Loucy (cell line): ENCODE data around the gene ZSCAN4.

Experiments used
- H2AFZ ChIP-seq: fragments of 200-600 bp; sonication (generic); 2 replicates; pipeline ENCODE4 v1.6.0; 2016; ENCODE audit warnings: antibody characterized with exemption, mild to moderate bottlenecking, low read length, moderate library complexity
- H3F3A ChIP-seq: fragments of 200-600 bp; 2 replicates; pipeline ENCODE4 v1.6.0; 2016; ENCODE audit warnings: antibody characterized with exemption, low read depth, mild to moderate bottlenecking
- H3K27me3 ChIP-seq: fragments of 200-600 bp; sonication (generic); 2 replicates; pipeline ENCODE4 v1.6.1; 2014; ENCODE audit warnings: low read length, mild to moderate bottlenecking; ENCODE audit not compliant: insufficient read depth, poor library complexity, severe bottlenecking
- H3K36me3 ChIP-seq: fragments of 200-600 bp; sonication (generic); 2 replicates; pipeline ENCODE4 v1.6.1; 2016; ENCODE audit warnings: low read length; ENCODE audit not compliant: insufficient read depth
- H3K4me1 ChIP-seq: fragments of 200-600 bp; sonication (generic); 2 replicates; pipeline ENCODE4 v1.5.1; 2014; ENCODE audit warnings: low read length, mild to moderate bottlenecking; ENCODE audit not compliant: insufficient read depth, poor library complexity, severe bottlenecking
- H3K4me2 ChIP-seq: fragments of 200-600 bp; sonication (generic); 2 replicates; pipeline ENCODE4 v1.6.0; 2014; ENCODE audit warnings: antibody characterized with exemption, low read length, low read depth, mild to moderate bottlenecking; ENCODE audit not compliant: poor library complexity, severe bottlenecking
- H3K4me3 ChIP-seq: fragments of 200-600 bp; sonication (generic); 2 replicates; pipeline ENCODE4 v1.5.1; 2014; ENCODE audit warnings: low read length, mild to moderate bottlenecking, mixed read lengths; ENCODE audit not compliant: poor library complexity, severe bottlenecking
- H3K79me2 ChIP-seq: fragments of 200-600 bp; sonication (generic); 2 replicates; pipeline ENCODE4 v1.6.1; 2014; ENCODE audit warnings: low read length; ENCODE audit not compliant: insufficient read depth
- H3K9ac ChIP-seq: fragments of 200-600 bp; sonication (generic); 2 replicates; pipeline ENCODE4 v1.6.0; 2014; ENCODE audit warnings: mild to moderate bottlenecking, low read depth, low read length, moderate library complexity; ENCODE audit not compliant: poor library complexity, severe bottlenecking
- H3K9me2 ChIP-seq: fragments of 200-600 bp; sonication (generic); replicated peaks from 2 replicates; pipeline ENCODE4 v1.6.1; 2016; ENCODE audit warnings: low read depth, low read length, mixed read lengths
- H3K9me3 ChIP-seq: fragments of 200-600 bp; sonication (generic); 2 replicates; pipeline ENCODE4 v1.6.1; 2014; ENCODE audit warnings: mild to moderate bottlenecking, antibody characterized with exemption, low read length, low read depth; ENCODE audit not compliant: insufficient read depth
- H4K20me1 ChIP-seq: fragments of 200-600 bp; sonication (generic); 2 replicates; pipeline ENCODE4 v1.6.0; 2014; ENCODE audit warnings: antibody characterized with exemption, low read length, mild to moderate bottlenecking; ENCODE audit not compliant: insufficient read depth, poor library complexity, severe bottlenecking
- EZH2phosphoT487 ChIP-seq: fragments of 200-600 bp; IDR thresholded peaks from 2 replicates; pipeline ENCODE4 v1.6.1; 2018; ENCODE audit warnings: antibody characterized with exemption, mild to moderate bottlenecking, moderate library complexity, borderline replicate concordance
- TF ChIP-seq, protein P1 (sequence below): fragments of 200-600 bp; sonication (generic); conservative IDR thresholded peaks from 2 replicates; pipeline ENCODE4 v1.5.1; 2014; ENCODE audit warnings: mild to moderate bottlenecking, antibody characterized with exemption, low read length

ZSCAN4 gene

DNA sequence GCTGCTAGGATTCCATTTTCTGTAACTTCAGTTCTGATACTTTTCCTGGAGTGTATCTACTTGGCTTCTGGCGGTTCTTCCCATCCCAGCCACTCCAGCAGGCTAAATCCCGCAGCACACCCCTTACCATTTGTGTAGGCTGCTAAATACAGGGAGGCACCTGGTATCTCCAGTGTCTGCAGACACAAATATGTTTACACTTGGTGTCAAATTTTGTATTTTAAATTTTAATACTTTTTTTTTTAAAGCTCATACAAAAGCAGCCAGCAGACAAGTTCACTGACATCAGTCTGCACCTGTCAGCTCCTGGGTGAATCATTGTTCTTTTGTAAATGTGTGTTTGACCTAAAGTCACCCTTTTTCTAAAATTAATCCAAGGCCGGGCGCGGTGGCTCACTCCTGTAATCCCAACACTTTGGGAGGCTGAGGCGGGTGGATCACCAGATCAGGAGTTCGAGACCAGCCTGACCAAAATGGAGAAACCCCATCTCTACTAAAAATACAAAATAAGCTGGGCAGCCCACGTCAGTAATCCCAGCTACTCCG, 3.4 kb upstream of the ZSCAN4 start:
- no peaks in the 10 kb centered on the region for H3K27me3 ChIP-seq
- H2AFZ ChIP-seq, result no peak overlapping the region
- no peaks in the 10 kb centered on the region; the same call in 1 of the 2 replicates for H3K9me3 ChIP-seq
- H3K4me2 ChIP-seq, result no peak overlapping the region
- TF ChIP-seq, protein P1, sequence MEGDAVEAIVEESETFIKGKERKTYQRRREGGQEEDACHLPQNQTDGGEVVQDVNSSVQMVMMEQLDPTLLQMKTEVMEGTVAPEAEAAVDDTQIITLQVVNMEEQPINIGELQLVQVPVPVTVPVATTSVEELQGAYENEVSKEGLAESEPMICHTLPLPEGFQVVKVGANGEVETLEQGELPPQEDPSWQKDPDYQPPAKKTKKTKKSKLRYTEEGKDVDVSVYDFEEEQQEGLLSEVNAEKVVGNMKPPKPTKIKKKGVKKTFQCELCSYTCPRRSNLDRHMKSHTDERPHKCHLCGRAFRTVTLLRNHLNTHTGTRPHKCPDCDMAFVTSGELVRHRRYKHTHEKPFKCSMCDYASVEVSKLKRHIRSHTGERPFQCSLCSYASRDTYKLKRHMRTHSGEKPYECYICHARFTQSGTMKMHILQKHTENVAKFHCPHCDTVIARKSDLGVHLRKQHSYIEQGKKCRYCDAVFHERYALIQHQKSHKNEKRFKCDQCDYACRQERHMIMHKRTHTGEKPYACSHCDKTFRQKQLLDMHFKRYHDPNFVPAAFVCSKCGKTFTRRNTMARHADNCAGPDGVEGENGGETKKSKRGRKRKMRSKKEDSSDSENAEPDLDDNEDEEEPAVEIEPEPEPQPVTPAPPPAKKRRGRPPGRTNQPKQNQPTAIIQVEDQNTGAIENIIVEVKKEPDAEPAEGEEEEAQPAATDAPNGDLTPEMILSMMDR, result no peak
- no peak for TF ChIP-seq EZH2phosphoT487
- H3K9ac ChIP-seq, result no peak overlapping the region
- H3K4me3 ChIP-seq, result no peak overlapping the region
- H3K79me2 ChIP-seq, result no peaks in the 10 kb centered on the region
- H3K4me1 ChIP-seq, result no peaks in the 10 kb centered on the region
- no peaks in the 10 kb centered on the region for H3K36me3 ChIP-seq
- no peaks in the 10 kb centered on the region for H3K9me2 ChIP-seq
- no peaks in the 10 kb centered on the region for H3F3A ChIP-seq
- no peaks in the 10 kb centered on the region for H4K20me1 ChIP-seq

DNA sequence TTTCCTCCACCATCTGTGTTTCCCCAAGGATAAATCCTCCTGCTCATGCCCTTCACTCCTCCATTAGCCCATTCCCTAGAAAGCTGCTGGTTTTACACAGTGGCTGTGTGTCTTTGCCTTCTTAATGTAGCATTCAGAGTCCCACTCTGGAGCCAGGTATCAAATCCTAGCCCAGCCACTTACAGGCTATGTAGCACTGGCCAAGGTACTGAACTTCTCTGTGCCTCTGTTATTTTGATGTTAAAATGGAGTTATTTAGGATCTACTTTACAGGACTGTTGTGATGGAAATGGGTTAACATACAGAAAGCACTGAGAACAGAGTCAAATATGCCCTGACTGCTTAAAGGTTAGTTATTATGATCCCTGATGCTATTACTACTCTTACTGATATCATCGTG, 1.5 kb upstream of the ZSCAN4 start:
- Histone ChIP-seq H3F3A (no peaks in the 10 kb centered on the region), H3K9me3 (no peaks in the 10 kb centered on the region; the same call in 1 of the 2 replicates), H3K4me2 (no peak overlapping the region), H3K9ac (no peak overlapping the region), H3K4me3 (no peak overlapping the region), H3K27me3 (no peaks in the 10 kb centered on the region), H2AFZ (no peak overlapping the region), H3K36me3 (no peaks in the 10 kb centered on the region), H3K4me1 (no peaks in the 10 kb centered on the region), H4K20me1 (no peaks in the 10 kb centered on the region), H3K9me2 (no peaks in the 10 kb centered on the region), H3K79me2 (no peaks in the 10 kb centered on the region)
- TF ChIP-seq, protein P1, result no peak
- no peak for TF ChIP-seq EZH2phosphoT487

DNA sequence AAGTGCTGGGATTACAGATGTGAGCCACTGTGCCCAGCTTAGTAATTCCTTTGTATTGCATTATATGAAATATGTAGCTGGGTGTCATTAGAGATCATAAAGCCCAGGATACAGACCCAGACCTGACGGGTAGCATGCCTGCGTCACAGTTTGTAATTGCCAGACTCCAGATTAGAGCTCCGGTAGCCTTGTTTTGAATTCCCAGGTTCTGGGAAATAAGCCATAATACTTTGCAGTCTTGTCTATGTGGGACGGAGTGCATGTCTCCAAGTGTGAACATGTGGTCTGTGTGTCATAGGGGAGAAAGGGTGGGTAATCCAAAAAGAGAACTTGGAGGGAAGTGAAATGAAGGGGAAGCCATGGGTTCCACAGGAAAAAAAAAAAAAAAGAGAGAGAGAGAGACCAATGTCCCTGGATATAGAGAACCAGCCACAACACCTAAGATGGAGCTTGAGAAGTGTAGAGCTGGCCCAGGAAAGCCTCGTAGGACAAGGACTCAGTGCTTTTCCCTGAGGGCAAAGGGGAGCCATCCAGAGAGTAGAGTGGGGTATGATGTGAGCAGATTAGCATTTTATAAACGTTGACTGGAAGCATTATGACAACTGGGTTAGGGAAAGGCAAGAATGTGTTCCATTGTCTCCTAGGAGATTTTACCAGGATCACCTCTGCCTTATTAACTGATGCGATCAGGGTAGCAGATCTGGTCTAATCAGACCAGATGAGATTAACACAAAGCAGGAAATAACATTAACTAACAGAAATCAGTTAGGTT, 2.6 kb downstream of the ZSCAN4 start:
- Histone ChIP-seq H3K9me3 (peaks cover 2% of the 10 kb centered on the region; the same call in 1 of the 2 replicates), H3K4me1 (no peaks in the 10 kb centered on the region), H3K27me3 (no peaks in the 10 kb centered on the region), H3K36me3 (no peaks in the 10 kb centered on the region), H3K4me2 (no peak overlapping the region), H3K9ac (no peak overlapping the region), H3K9me2 (no peaks in the 10 kb centered on the region), H4K20me1 (no peaks in the 10 kb centered on the region), H2AFZ (no peak overlapping the region), H3K4me3 (no peak overlapping the region), H3K79me2 (no peaks in the 10 kb centered on the region), H3F3A (no peaks in the 10 kb centered on the region)
- TF ChIP-seq, protein P1, result no peak
- TF ChIP-seq EZH2phosphoT487, result no peak
